HG02884 (cell line): ENCODE results near the gene DIAPH3.

Source experiments
- ATAC-seq: cut with Tn5 transposase; IDR thresholded peaks from one replicate; pipeline ENCODE4 v1.9.1; 2021; ENCODE audit warnings: mild to moderate bottlenecking, moderate library complexity; ENCODE audit not compliant: unreplicated experiment

The DIAPH3 gene

DNA sequence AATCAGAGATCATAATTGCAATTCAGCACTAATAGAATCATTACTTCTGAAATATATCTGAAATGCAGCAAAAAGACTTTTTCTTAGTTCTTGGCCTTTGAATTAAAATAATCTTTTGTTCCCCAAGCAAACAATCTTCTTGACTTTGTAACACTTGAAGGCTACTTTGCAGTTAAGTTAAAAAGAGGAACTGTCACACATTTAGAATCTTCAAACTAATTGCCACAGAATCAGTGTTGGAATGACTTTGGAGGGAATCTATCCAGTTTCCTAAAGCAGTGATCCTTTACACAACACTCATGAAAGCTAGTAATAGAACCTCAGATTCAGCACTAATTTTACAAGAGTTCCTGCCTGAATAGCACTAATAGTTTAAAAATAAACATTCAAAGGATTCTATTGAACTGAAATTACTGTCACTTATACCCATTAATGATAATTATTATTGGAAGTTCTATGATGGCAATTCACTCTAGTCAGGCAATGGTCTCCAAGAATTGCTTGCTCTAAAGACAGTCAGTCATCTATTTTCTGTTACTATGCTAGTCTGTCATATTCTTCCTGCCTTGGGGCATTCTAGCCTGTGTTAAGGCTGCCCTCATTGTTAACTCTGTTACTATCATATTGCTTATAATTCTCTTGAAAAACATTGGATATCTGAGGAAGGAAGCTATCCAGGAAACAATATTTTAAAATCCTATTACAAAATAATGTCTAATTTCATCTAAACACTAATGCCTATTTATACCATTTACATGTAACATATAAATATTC lies 362.4 kb downstream of the DIAPH3 start:
- ATAC-seq = no peak

DNA sequence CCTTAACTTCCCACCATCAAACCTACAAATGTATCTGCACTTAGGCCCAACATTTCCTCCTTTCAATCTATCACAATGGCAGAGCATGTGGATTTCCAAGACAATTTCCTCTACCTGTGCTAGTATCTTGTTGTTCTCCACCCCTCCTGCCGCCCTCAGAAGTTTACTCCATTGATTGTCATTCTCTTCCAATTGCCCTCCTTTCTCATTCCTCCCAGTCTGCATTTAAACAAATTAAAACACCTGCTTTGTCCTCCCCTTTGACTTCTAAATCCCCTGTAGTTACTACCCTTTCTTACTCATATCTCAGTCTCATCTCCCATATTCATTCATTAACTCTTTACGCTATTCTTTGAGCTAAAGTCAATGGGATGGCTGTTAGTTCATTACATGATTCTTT lies 370.6 kb downstream of the DIAPH3 start:
- no peak for ATAC-seq

GRCh38 chr13:59790626-59791025 lies 373.1 kb downstream of the DIAPH3 start:
- no peak for ATAC-seq

- no peak for ATAC-seq
These were observed 374.2 kb downstream of the DIAPH3 start for GRCh38 chr13:59789558-59789957.

DNA sequence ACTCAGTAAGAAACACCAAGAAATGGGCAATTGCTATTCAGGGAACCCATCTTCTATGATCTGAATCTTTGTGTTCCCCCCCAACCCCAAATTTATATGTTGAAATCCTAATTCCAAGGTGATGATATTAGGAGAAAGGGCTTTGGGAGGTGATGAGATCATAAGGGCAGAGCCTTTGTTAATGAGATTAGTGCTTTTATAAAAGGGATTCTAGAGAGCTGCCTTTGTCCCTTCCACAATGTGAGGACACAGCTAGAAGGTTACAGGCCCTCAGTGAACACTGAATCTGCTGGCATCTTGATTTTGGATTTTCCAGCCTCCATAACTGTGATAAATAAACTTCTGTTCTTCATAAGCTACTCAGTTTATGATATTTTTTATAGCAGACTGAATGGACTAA lies 376.0 kb downstream of the DIAPH3 start:
- no peak for ATAC-seq

GRCh38 chr13:59782696-59783095 lies 381.0 kb downstream of the DIAPH3 start:
- no peak for ATAC-seq

GRCh38 chr13:59780058-59780457 lies 383.7 kb downstream of the DIAPH3 start:
- ATAC-seq = no peak

DNA sequence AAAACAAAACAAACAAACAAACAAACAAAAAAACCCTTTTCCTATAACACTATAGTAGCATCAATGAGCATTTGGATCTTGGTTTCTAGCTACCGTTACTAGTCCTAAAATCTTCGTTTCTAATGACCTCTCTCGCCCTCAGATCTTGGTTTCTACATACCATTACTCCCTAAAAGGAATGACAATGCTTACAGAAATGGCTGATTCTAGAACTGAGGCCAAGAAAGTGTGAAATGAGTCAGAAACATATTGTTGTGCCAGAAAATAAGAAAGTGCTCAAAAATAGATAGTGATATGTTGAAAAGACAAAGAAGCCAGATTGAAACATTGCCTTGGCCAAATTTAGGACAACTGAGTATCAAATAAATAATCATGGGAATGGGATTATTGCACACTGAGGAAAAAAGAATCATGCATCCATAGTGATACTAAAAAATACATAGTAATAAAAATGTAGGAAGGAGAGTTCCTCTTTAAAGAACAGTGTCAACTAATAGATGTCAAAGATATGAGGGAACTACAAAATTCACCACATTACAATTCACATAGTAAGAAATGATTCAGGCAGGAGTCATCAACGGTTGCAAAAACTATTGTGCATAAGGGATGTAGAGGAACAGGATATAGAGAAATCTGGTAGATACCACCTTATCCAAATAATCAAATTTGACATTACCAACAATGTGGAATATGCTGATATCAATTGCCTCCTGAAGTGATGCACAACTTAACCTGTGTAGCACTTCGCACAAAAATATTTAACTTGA lies 386.6 kb downstream of the DIAPH3 start:
- peak; percentile 84 for ATAC-seq

GRCh38 chr13:59774491-59774971 lies 389.2 kb downstream of the DIAPH3 start:
- ATAC-seq = no peak

- ATAC-seq = no peak
These were observed 392.5 kb downstream of the DIAPH3 start for GRCh38 chr13:59771272-59771671.

GRCh38 chr13:59770451-59770850 lies 393.3 kb downstream of the DIAPH3 start:
- no peak for ATAC-seq

DNA sequence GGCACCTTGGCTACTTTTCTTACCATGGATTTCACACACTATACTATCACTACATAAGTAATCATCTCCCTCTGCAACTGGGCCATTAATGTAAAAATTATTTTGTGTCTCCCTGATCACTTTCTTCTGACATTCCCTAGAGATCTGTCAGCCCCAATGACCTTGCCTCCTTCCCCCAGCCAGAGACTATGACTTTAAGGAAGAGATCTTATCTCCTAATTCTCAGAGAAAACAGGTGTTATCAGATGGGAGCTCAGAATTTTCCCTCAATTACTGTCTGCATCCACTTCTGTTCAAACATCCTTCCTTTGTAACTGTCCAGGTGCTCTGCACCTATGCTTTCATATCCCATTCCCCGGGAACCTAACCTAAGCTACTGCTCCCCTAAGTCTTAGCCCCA lies 397.5 kb downstream of the DIAPH3 start:
- ATAC-seq = no peak

DNA sequence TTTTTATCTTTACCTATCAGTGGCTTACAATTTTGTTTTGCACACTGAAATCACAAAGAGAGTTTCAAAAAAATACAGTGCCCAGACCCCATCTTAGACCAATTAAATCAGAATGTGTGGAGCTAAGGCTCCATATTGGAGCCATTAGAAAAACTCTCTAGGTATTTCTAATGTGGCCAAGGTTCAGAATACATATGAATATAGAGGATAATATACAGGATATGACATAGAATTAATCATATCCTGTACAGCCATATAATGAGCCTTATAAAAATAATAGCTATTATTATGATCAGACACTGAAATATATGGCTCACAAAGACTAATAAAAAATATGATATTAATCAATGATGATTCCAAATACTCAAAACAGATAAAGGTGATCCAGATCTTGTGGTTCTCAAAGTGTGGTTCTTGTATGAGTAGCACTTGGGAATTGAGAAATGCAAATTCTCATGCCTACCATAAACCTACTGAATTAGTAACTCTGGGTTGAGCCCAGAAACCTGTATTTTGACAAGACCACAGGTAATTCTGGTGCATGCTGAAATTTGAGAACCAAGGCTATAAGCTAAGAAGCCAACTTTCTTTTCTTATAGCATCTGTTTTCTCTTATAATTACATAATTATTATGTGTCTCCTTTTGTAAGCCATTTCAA lies 408.0 kb downstream of the DIAPH3 start:
- ATAC-seq = peak; percentile 43

DNA sequence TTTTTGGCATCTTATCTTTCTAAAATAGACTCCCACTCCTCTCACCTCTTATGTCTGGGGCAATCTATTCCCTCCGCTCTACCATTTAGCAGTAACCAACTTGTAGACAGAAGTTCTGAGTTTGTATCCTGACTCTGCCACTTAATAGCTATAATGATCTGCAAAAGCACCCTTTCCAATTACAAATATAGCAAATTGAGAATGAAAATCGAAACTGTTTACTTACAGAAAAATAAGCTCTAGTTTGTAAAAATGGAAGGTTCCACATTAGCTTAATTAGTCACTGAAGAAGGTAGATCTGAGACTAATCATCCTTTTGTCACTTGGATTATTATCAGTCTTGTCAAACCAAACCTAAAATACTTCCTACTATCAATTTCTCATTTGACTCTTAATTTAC lies 409.3 kb downstream of the DIAPH3 start:
- ATAC-seq = no peak

- no peak for ATAC-seq
These were observed 412.9 kb downstream of the DIAPH3 start for GRCh38 chr13:59750860-59751259.

DNA sequence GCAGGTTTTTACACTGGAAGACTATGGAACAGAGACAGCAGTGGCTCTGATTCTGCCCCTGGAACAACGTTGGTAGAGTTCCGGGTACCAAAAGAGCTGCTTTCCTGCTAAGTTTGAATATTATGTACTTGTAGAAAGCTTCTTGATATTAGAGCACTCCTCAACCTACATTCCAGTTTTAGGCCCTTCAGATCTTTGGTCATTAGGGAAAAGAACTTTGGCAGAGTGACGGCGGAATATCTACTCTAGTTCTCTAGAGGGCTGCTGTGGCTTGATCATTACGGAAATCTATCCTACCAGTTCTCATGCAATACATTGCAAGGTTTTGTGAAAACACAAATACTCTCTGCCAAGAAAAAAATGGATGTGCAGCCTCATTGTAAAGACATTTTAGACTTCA lies 415.7 kb downstream of the DIAPH3 start:
- ATAC-seq = no peak

DNA sequence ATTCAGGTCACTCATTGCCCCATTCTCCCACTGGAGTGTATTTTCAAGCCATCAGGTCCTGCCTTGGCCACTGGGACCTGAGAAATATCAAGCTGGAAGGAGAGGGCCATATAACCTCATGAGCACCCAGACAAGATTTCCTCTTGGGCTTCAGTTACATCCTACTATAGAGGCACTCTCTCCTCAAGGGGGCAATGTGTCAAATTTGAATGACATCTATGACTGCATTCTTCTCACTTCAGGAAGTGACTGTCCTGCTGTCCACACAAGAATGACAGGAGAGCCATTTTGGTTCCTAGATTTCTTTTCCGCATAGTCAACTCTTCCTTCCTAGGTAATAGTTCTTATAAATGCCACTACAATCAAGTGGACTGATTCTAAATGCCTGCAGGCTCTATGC lies 416.2 kb downstream of the DIAPH3 start:
- ATAC-seq = no peak

- ATAC-seq = no peak
These were observed 417.3 kb downstream of the DIAPH3 start for GRCh38 chr13:59746291-59746962.

DNA sequence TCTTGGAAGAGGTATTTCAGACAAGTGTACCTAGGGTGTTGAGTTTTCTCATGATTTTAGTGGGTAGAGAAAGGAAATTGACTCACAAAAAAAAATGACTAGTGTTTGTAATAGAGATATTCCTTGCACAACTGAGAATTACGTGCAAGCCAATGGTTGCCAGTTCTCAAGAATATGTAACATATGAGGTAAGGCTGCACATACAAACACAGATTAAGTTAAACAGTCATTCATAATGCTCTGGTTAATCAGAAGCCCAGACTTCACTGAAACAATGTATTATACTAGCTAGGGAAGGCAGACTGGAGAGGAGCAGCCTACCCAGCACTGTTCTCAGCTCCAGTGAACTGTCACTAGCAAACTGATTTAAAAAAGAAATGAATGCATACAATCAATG lies 418.3 kb downstream of the DIAPH3 start:
- ATAC-seq = no peak

DNA sequence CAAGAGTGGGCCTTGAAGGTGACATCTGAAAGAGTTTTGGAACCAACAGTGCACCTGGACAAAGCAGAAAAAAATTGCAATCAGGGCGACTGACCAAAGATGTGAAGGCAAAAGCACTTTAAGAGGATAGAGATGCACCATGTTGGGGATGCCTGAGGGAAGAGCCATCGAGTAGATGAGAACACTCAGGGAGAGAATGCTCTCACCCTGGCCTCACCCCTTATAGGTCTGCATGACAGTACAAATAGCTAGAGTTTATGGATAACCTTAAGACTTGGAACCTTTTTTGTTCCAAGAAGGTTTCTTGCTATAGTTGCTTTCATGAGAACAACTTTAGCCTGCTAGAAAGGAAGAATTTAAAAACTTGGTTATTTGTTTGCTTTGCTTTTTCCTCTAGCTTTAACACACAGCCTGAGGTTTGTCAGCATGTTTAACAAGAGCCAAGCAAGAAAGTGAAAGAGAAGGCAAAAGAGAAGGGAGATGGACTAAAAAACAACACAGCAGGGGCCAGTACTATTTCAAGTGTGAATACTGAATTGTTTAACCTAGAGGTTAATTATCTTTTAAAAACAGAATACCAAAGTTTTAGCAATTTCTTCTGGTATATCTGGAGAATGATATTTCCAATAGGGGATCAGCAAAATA lies 418.9 kb downstream of the DIAPH3 start:
- ATAC-seq = no peak

DNA sequence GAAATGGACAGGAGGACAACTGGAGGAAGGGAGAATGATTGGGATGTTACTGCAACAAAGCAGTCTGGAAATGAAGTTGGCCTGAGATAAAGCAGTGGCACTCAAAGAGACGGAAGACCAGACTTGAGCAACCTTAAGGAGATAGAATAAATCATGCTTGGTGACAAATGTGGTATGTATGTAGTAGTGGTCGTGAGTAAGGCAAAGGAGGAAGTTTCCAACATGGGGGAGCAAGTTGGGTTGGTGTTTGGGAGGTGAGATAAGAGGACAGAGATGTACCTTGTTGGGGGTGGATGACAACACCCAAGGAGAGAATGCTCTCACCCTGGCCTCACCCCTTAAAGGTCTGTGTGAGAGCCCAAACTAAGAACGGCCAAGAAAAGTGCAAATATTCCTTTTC lies 420.5 kb downstream of the DIAPH3 start:
- ATAC-seq = no peak
